Esophagus squamous epithelium (tissue), 4 donors: ENCODE data around the gene SSMEM1.

Source experiments
- CTCF ChIP-seq, 6 experiments: fragments of 450-650 bp in 4 of 6; fragments of 200-600 bp in 2 of 6; sonication (generic) in 2 of 6; IDR thresholded peaks; one replicate each; pipeline ENCODE4 v1.5.1; 2016 to 2019; ENCODE audit warnings: antibody characterized with exemption in 6 of 6, mild to moderate bottlenecking in 4 of 6, moderate library complexity in 4 of 6
- POLR2A ChIP-seq, 4 donors: fragments of 450-650 bp; IDR thresholded peaks; one replicate each; pipeline ENCODE4 v1.6.1; 2017; ENCODE audit warnings: antibody characterized with exemption in 4 of 4, mild to moderate bottlenecking in 4 of 4, moderate library complexity in 3 of 4

DNA sequence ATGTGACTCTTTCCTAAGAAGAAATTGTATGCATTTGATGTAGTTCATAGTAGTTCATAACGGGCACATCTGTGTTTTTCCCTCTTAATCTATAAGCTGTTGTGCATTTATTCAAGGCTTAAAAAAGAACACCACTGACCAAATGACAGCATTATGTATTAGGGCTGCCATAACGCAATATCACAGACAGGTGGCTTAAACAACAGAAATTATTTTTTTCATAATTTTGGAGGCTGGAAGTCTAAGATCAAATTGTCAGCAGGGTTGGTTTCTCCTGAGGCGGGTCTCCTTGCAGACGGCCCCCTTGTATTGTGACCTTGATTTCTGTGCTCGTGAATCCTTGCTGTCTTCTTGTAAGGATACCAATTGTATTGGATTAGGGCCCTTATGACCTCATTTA, 627 bp upstream of the SSMEM1 start:
- TF ChIP-seq POLR2A (IDR thresholded peaks at IDR 0.05) (no peak), CTCF (IDR thresholded peaks at IDR 0.05) (no peak)
